Activated naive CD8-positive, alpha-beta T cell (primary cell): Measurements from ENCODE around the gene SLC25A29.
A peak's percentile ranks its signal among the peaks of the same experiment; 100 is the strongest.
"Not testable (repeated sequence)": the region's sequence is repeated elsewhere in the genome, so short reads cannot be mapped to it uniquely, and the experiment has no call there.

ENCODE experiments used
- H3K27ac Mint-ChIP-seq: one replicate; pipeline ENCODE4 v1.8.0; 2021; ENCODE audit warnings: mixed read lengths
- H3K27me3 Mint-ChIP-seq: one replicate; pipeline ENCODE4 v1.8.0; 2021; ENCODE audit warnings: mixed read lengths
- H3K36me3 Mint-ChIP-seq: one replicate; pipeline ENCODE4 v1.8.0; 2021; ENCODE audit warnings: mixed read lengths
- H3K4me1 Mint-ChIP-seq: one replicate; pipeline ENCODE4 v1.8.0; 2021; ENCODE audit warnings: low read depth, mixed read lengths
- H3K4me3 Mint-ChIP-seq: one replicate; pipeline ENCODE4 v1.8.0; 2021; ENCODE audit warnings: mild to moderate bottlenecking, mixed read lengths
- H3K9me3 Mint-ChIP-seq: one replicate; pipeline ENCODE4 v1.8.0; 2021; ENCODE audit warnings: low read depth, mixed read lengths

The SLC25A29 gene

GRCh38 chr14:100323121-100323941 is 17.1 kb upstream of the SLC25A29 start, which contains the start of gene SLC25A47:
Gene SLC25A47 (plus strand): TSS chr14:100323339. CDS start chr14:100323415, 76 bp downstream.
- no peaks in the 10 kb centered on the region for H3K9me3 Mint-ChIP-seq
- H3K4me1 Mint-ChIP-seq: no peaks in the 10 kb centered on the region
- H3K36me3 Mint-ChIP-seq: no peaks in the 10 kb centered on the region
- H3K27ac Mint-ChIP-seq: no peak within 1 kb of the TSS
- no peak within 1 kb of the TSS for H3K4me3 Mint-ChIP-seq
- no peaks in the 10 kb centered on the region for H3K27me3 Mint-ChIP-seq

GRCh38 chr14:100322138-100322957 is 16.1 kb upstream of the SLC25A29 start:
- Mint-ChIP-seq H3K27me3 (no peaks in the 10 kb centered on the region), H3K36me3 (no peaks in the 10 kb centered on the region), H3K9me3 (no peaks in the 10 kb centered on the region), H3K4me1 (peaks cover 3% of the 10 kb centered on the region), H3K4me3 (no peak overlapping the region), H3K27ac (no peak overlapping the region)

GRCh38 chr14:100321473-100322137 is 15.4 kb upstream of the SLC25A29 start:
- no peaks in the 10 kb centered on the region for H3K27me3 Mint-ChIP-seq
- no peak overlapping the region for H3K4me3 Mint-ChIP-seq
- H3K4me1 Mint-ChIP-seq: peaks cover 3% of the 10 kb centered on the region
- no peaks in the 10 kb centered on the region for H3K36me3 Mint-ChIP-seq
- no peaks in the 10 kb centered on the region for H3K9me3 Mint-ChIP-seq
- H3K27ac Mint-ChIP-seq: no peak overlapping the region

GRCh38 chr14:100320157-100320856 is 14.1 kb upstream of the SLC25A29 start:
- H3K4me3 Mint-ChIP-seq: no peak overlapping the region
- no peaks in the 10 kb centered on the region for H3K36me3 Mint-ChIP-seq
- H3K27ac Mint-ChIP-seq: no peak overlapping the region
- no peaks in the 10 kb centered on the region for H3K27me3 Mint-ChIP-seq
- H3K9me3 Mint-ChIP-seq: no peaks in the 10 kb centered on the region
- peaks cover 3% of the 10 kb centered on the region for H3K4me1 Mint-ChIP-seq

GRCh38 chr14:100317912-100318808 is 11.9 kb upstream of the SLC25A29 start:
- no peaks in the 10 kb centered on the region for H3K27me3 Mint-ChIP-seq
- peak overlapping the region; percentile 65 for H3K4me3 Mint-ChIP-seq
- H3K36me3 Mint-ChIP-seq: no peaks in the 10 kb centered on the region
- peaks cover 3% of the 10 kb centered on the region for H3K4me1 Mint-ChIP-seq
- no peak overlapping the region for H3K27ac Mint-ChIP-seq
- H3K9me3 Mint-ChIP-seq: no peaks in the 10 kb centered on the region

- no peaks in the 10 kb centered on the region for H3K9me3 Mint-ChIP-seq
- H3K36me3 Mint-ChIP-seq: no peaks in the 10 kb centered on the region
- H3K27me3 Mint-ChIP-seq: no peaks in the 10 kb centered on the region
- H3K4me1 Mint-ChIP-seq: peaks cover 3% of the 10 kb centered on the region
- no peak overlapping the region for H3K27ac Mint-ChIP-seq
- peak overlapping the region; percentile 65 for H3K4me3 Mint-ChIP-seq
Measured at GRCh38 chr14:100317389-100317788, 11.1 kb upstream of the SLC25A29 start.

- Mint-ChIP-seq H3K9me3 (no peaks in the 10 kb centered on the region), H3K27me3 (no peaks in the 10 kb centered on the region), H3K36me3 (no peaks in the 10 kb centered on the region), H3K27ac (no peak overlapping the region), H3K4me1 (peaks cover 3% of the 10 kb centered on the region), H3K4me3 (no peak overlapping the region)
Measured at GRCh38 chr14:100314724-100315123, 8.5 kb upstream of the SLC25A29 start.

GRCh38 chr14:100313464-100314230 is 7.4 kb upstream of the SLC25A29 start:
- Mint-ChIP-seq H3K36me3 (no peaks in the 10 kb centered on the region), H3K9me3 (no peaks in the 10 kb centered on the region), H3K4me1 (peaks cover 3% of the 10 kb centered on the region), H3K27ac (no peak overlapping the region), H3K27me3 (no peaks in the 10 kb centered on the region), H3K4me3 (no peak overlapping the region)

GRCh38 chr14:100312877-100313400 is 6.7 kb upstream of the SLC25A29 start:
- Mint-ChIP-seq H3K27ac (peak overlapping the region; percentile 34), H3K36me3 (no peaks in the 10 kb centered on the region), H3K9me3 (no peaks in the 10 kb centered on the region), H3K4me3 (no peak overlapping the region), H3K4me1 (peaks cover 3% of the 10 kb centered on the region), H3K27me3 (no peaks in the 10 kb centered on the region)

GRCh38 chr14:100312110-100312876 is 6.0 kb upstream of the SLC25A29 start:
- peak overlapping the region; percentile 34 for H3K27ac Mint-ChIP-seq
- not testable (repeated sequence) for H3K4me1 Mint-ChIP-seq, H3K27me3 Mint-ChIP-seq, H3K36me3 Mint-ChIP-seq, H3K4me3 Mint-ChIP-seq, H3K9me3 Mint-ChIP-seq

- H3K36me3 Mint-ChIP-seq: no peaks in the 10 kb centered on the region
- H3K27me3 Mint-ChIP-seq: no peaks in the 10 kb centered on the region
- H3K4me3 Mint-ChIP-seq: no peak overlapping the region
- H3K9me3 Mint-ChIP-seq: no peaks in the 10 kb centered on the region
- no peak overlapping the region for H3K27ac Mint-ChIP-seq
- peaks cover 8% of the 10 kb centered on the region for H3K4me1 Mint-ChIP-seq
Measured at GRCh38 chr14:100309028-100309737, 2.9 kb upstream of the SLC25A29 start.

- H3K4me1 Mint-ChIP-seq: peaks cover 10% of the 10 kb centered on the region
- H3K27me3 Mint-ChIP-seq, H3K9me3 Mint-ChIP-seq, H3K27ac Mint-ChIP-seq, H3K36me3 Mint-ChIP-seq, H3K4me3 Mint-ChIP-seq: not testable (repeated sequence)
Measured at GRCh38 chr14:100308427-100308792, 2.2 kb upstream of the SLC25A29 start.
